Esophagus squamous epithelium (tissue), 4 donors: Measurements from ENCODE around the gene VEPH1.

Source experiments
- POLR2A ChIP-seq, 4 donors: fragments of 450-650 bp; IDR thresholded peaks; one replicate each; pipeline ENCODE4 v1.6.1; 2017; ENCODE audit warnings: antibody characterized with exemption in 4 of 4, mild to moderate bottlenecking in 4 of 4, moderate library complexity in 3 of 4
- TF ChIP-seq, protein P1 (sequence below), 6 experiments: fragments of 450-650 bp in 4 of 6; fragments of 200-600 bp in 2 of 6; sonication (generic) in 2 of 6; IDR thresholded peaks; one replicate each; pipeline ENCODE4 v1.5.1; 2016 to 2019; ENCODE audit warnings: antibody characterized with exemption in 6 of 6, mild to moderate bottlenecking in 4 of 6, moderate library complexity in 4 of 6

GRCh38 chr3:157285141-157285540, 218.1 kb downstream of the VEPH1 start:
- TF ChIP-seq, protein P1, sequence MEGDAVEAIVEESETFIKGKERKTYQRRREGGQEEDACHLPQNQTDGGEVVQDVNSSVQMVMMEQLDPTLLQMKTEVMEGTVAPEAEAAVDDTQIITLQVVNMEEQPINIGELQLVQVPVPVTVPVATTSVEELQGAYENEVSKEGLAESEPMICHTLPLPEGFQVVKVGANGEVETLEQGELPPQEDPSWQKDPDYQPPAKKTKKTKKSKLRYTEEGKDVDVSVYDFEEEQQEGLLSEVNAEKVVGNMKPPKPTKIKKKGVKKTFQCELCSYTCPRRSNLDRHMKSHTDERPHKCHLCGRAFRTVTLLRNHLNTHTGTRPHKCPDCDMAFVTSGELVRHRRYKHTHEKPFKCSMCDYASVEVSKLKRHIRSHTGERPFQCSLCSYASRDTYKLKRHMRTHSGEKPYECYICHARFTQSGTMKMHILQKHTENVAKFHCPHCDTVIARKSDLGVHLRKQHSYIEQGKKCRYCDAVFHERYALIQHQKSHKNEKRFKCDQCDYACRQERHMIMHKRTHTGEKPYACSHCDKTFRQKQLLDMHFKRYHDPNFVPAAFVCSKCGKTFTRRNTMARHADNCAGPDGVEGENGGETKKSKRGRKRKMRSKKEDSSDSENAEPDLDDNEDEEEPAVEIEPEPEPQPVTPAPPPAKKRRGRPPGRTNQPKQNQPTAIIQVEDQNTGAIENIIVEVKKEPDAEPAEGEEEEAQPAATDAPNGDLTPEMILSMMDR (IDR thresholded peaks at IDR 0.05): no peak
- TF ChIP-seq POLR2A (IDR thresholded peaks at IDR 0.05): no peak
